Measurements from ENCODE around the gene HECW1.

Gene HECW1

GRCh38 chr7:43248961-43249822 lies 136.7 kb downstream of the HECW1 start:
- no peak for TF ChIP-seq ZNF70 (CRISPR knock-in tag; IDR thresholded peaks at IDR 0.05)
- TF ChIP-seq ZNF565 (CRISPR knock-in tag; conservative IDR thresholded peaks at IDR 0.05; ENCODE audit: low read depth): no peak
- TF ChIP-seq, protein P1, sequence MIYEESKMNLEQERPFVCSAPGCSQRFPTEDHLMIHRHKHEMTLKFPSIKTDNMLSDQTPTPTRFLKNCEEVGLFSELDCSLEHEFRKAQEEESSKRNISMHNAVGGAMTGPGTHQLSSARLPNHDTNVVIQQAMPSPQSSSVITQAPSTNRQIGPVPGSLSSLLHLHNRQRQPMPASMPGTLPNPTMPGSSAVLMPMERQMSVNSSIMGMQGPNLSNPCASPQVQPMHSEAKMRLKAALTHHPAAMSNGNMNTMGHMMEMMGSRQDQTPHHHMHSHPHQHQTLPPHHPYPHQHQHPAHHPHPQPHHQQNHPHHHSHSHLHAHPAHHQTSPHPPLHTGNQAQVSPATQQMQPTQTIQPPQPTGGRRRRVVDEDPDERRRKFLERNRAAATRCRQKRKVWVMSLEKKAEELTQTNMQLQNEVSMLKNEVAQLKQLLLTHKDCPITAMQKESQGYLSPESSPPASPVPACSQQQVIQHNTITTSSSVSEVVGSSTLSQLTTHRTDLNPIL (CRISPR knock-in tag; IDR thresholded peaks at IDR 0.05; ENCODE audit: low read depth): no peak
- TF ChIP-seq, protein P2, sequence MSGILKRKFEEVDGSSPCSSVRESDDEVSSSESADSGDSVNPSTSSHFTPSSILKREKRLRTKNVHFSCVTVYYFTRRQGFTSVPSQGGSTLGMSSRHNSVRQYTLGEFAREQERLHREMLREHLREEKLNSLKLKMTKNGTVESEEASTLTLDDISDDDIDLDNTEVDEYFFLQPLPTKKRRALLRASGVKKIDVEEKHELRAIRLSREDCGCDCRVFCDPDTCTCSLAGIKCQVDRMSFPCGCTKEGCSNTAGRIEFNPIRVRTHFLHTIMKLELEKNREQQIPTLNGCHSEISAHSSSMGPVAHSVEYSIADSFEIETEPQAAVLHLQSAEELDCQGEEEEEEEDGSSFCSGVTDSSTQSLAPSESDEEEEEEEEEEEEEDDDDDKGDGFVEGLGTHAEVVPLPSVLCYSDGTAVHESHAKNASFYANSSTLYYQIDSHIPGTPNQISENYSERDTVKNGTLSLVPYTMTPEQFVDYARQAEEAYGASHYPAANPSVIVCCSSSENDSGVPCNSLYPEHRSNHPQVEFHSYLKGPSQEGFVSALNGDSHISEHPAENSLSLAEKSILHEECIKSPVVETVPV (CRISPR knock-in tag; IDR thresholded peaks at IDR 0.05): no peak
- TF ChIP-seq, protein P3, sequence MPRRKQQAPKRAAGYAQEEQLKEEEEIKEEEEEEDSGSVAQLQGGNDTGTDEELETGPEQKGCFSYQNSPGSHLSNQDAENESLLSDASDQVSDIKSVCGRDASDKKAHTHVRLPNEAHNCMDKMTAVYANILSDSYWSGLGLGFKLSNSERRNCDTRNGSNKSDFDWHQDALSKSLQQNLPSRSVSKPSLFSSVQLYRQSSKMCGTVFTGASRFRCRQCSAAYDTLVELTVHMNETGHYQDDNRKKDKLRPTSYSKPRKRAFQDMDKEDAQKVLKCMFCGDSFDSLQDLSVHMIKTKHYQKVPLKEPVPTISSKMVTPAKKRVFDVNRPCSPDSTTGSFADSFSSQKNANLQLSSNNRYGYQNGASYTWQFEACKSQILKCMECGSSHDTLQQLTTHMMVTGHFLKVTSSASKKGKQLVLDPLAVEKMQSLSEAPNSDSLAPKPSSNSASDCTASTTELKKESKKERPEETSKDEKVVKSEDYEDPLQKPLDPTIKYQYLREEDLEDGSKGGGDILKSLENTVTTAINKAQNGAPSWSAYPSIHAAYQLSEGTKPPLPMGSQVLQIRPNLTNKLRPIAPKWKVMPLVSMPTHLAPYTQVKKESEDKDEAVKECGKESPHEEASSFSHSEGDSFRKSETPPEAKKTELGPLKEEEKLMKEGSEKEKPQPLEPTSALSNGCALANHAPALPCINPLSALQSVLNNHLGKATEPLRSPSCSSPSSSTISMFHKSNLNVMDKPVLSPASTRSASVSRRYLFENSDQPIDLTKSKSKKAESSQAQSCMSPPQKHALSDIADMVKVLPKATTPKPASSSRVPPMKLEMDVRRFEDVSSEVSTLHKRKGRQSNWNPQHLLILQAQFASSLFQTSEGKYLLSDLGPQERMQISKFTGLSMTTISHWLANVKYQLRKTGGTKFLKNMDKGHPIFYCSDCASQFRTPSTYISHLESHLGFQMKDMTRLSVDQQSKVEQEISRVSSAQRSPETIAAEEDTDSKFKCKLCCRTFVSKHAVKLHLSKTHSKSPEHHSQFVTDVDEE (CRISPR knock-in tag; IDR thresholded peaks at IDR 0.05): no peak
- no peak for TF ChIP-seq ZFP30 (CRISPR knock-in tag; IDR thresholded peaks at IDR 0.05)
- TF ChIP-seq, protein P4, sequence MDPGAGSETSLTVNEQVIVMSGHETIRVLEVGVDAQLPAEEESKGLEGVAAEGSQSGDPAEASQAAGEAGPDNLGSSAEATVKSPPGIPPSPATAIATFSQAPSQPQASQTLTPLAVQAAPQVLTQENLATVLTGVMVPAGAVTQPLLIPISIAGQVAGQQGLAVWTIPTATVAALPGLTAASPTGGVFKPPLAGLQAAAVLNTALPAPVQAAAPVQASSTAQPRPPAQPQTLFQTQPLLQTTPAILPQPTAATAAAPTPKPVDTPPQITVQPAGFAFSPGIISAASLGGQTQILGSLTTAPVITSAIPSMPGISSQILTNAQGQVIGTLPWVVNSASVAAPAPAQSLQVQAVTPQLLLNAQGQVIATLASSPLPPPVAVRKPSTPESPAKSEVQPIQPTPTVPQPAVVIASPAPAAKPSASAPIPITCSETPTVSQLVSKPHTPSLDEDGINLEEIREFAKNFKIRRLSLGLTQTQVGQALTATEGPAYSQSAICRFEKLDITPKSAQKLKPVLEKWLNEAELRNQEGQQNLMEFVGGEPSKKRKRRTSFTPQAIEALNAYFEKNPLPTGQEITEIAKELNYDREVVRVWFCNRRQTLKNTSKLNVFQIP (CRISPR knock-in tag; IDR thresholded peaks at IDR 0.05; ENCODE audit: borderline replicate concordance, low read depth): no peak
- TF ChIP-seq ZFP3 (CRISPR knock-in tag; IDR thresholded peaks at IDR 0.05): no peak
- no peak for TF ChIP-seq SNAI2 (CRISPR knock-in tag; IDR thresholded peaks at IDR 0.05)
- no peak for TF ChIP-seq GLIS3 (CRISPR knock-in tag; IDR thresholded peaks at IDR 0.05)
- TF ChIP-seq TCF4 (CRISPR knock-in tag; IDR thresholded peaks at IDR 0.05; ENCODE audit: borderline replicate concordance): no peak
- TF ChIP-seq ESRRG (CRISPR knock-in tag; IDR thresholded peaks at IDR 0.05): no peak
- TF ChIP-seq PATZ1 (CRISPR knock-in tag; IDR thresholded peaks at IDR 0.05; ENCODE audit: borderline replicate concordance): no peak
- no peak for TF ChIP-seq PPARA (CRISPR knock-in tag; IDR thresholded peaks at IDR 0.05; ENCODE audit: borderline replicate concordance)
- TF ChIP-seq OSR1 (CRISPR knock-in tag; IDR thresholded peaks at IDR 0.05): no peak
- no peak for TF ChIP-seq ZNF8 (CRISPR knock-in tag; IDR thresholded peaks at IDR 0.05)
- no peak for TF ChIP-seq ISL1 (CRISPR knock-in tag; IDR thresholded peaks at IDR 0.05)
- ATAC-seq: peak; percentile 28; the same call in 2 of the 3 replicates

DNA sequence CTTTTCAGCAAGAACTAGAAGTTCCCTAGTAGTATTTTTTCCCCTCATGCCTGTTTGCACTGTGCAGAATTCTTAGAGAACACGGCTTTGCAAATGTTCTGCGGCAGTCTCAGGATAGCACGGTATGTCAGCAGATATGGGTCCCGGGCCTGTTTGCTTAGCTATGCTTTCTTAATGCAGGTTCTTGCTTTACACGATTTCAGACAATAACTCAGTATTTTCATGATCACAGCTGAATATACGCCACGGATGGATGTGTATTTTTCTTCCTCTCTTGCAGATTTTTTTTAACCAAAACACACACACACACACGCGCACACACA lies 137.3 kb downstream of the HECW1 start:
- ATAC-seq: no peak
- no peak for TF ChIP-seq OSR1 (CRISPR knock-in tag; IDR thresholded peaks at IDR 0.05)

- peak; percentile 99 for ATAC-seq
- TF ChIP-seq CSDC2 (CRISPR knock-in tag; IDR thresholded peaks at IDR 0.05) (no peak), TCF4 (CRISPR knock-in tag; IDR thresholded peaks at IDR 0.05; ENCODE audit: borderline replicate concordance) (no peak), SNAI2 (CRISPR knock-in tag; IDR thresholded peaks at IDR 0.05) (no peak), ESRRG (CRISPR knock-in tag; IDR thresholded peaks at IDR 0.05) (no peak)
These were observed 148.8 kb downstream of the HECW1 start for GRCh38 chr7:43260980-43261878.

All from SK-N-SH treated with all-trans-retinoic acid at 6 μM for 48 hours (cell line).